ENCODE measurements around the gene MFNG.
"Not testable (repeated sequence)": the region's sequence is repeated elsewhere in the genome, so short reads cannot be mapped to it uniquely, and the experiment has no call there.

MFNG gene

GRCh38 chr22:37472418-37473006 lies 13.7 kb downstream of the MFNG start:
- no peak for DNase-seq

DNA sequence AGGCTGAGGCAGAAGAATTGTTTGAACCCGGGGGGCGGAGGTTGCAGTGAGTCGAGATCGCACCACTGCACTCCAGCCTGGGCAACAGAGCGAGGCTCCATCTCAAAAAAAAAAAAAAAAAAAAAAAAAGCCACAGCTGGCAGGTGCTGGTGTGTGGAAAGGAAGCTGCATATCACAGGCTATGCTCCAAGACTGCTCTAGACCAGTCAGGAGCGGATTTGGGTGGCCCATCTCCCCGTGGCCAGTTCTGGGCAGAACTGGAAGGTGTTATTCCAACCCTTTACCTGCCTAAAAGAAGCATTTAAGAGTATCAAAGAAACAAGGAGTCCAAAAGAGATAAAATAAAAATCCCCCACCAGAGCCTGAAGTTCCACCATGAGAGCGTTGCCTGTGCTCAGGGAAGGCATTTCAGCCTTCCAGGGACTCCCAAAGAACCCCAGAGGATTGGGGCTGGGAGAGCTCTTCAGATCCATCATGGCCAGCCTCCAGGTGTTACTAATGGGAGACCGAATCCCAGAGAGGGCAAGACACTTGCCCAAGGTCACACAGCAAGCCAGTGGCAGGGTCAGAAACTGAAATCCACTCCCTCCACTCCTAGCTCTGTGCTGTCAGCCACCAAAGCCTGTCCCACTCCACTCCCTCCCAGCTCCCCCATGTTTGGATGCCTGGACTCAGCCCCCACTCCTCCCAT lies 14.3 kb downstream of the MFNG start:
- DNase-seq, result no peak

GRCh38 chr22:37470087-37470445 lies 16.1 kb downstream of the MFNG start:
- no peak for DNase-seq

GRCh38 chr22:37469416-37470086 lies 16.6 kb downstream of the MFNG start:
- DNase-seq, result no peak

- DNase-seq, result not testable (repeated sequence)
These were observed 17.9 kb downstream of the MFNG start for GRCh38 chr22:37468201-37468695.

GRCh38 chr22:37467391-37467955 lies 18.7 kb downstream of the MFNG start:
- no peak for DNase-seq

GRCh38 chr22:37464181-37464580 lies 22.0 kb downstream of the MFNG start:
- peak; percentile 10 for DNase-seq

GRCh38 chr22:37462983-37463382 lies 23.2 kb downstream of the MFNG start:
- DNase-seq, result no peak

GRCh38 chr22:37462436-37462835 lies 23.7 kb downstream of the MFNG start:
- DNase-seq, result no peak

DNA sequence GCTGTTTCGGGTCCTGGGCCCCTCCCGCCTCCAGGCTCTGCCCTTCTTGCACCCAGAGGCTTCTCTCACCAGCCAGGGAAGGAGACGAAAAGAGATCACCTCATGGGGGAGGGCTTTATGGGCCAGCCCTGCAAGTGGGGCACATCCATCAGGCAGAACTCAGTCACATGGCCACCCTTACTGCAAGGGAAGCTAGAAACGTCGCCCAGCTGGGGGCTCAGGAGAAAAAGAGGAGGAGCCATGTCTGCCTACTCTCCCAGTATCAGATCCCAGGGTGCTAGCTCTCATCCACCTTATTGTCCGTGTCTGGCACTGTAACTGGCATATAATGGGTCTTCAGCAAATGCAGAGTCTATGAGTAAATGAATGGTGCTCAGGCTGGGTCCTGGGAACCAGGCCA lies 24.2 kb downstream of the MFNG start:
- DNase-seq, result no peak

DNA sequence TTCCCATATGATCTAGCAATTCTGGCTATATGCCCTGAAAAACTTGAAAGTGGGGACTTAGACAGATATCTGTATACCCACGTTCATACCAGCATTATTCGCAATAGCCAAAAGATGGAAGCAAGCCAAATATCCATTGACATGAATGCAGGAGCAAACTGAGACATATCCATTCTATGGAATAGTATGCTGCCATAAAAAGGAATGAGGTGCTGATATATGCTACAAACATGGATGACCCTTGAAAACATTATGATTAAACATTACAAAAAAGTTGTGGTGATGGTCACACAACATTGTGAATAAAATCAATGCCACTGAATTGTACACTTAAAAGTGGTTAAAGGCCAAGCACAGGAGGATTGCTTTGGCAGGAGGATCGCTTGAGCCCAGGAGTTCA lies 25.5 kb downstream of the MFNG start:
- DNase-seq, result no peak

- no peak for DNase-seq
These were observed 27.0 kb downstream of the MFNG start for GRCh38 chr22:37459206-37459605.

GRCh38 chr22:37457093-37457893 lies 28.9 kb downstream of the MFNG start:
- DNase-seq, result peak; percentile 25

DNA sequence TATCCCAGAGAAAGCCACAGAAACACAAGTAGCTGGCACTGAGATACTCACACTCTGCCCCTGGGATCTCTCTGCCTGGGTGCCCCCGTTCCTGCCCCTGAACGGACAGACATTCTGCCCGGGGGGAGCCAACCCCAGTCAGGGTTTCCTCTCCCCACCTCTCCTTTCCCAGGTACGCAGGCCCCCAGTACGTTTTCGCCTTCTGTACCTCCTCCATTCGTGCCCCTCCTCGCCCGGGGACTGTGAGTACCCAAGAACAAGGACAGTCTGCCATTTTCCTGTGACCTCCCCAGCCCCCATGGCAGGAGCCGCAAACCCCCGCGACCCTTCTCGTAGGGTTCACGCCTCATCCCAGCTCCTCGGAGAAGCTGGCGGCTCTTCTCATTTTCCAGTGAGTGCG lies 29.8 kb downstream of the MFNG start:
- no peak for DNase-seq

GRCh38 chr22:37455896-37456295 lies 30.3 kb downstream of the MFNG start:
- no peak for DNase-seq

- no peak for DNase-seq
These were observed 31.1 kb downstream of the MFNG start for GRCh38 chr22:37454857-37455686.

GRCh38 chr22:37453696-37454095 lies 32.5 kb downstream of the MFNG start:
- no peak for DNase-seq

GRCh38 chr22:37451218-37451617 lies 35.0 kb downstream of the MFNG start:
- no peak for DNase-seq

DNA sequence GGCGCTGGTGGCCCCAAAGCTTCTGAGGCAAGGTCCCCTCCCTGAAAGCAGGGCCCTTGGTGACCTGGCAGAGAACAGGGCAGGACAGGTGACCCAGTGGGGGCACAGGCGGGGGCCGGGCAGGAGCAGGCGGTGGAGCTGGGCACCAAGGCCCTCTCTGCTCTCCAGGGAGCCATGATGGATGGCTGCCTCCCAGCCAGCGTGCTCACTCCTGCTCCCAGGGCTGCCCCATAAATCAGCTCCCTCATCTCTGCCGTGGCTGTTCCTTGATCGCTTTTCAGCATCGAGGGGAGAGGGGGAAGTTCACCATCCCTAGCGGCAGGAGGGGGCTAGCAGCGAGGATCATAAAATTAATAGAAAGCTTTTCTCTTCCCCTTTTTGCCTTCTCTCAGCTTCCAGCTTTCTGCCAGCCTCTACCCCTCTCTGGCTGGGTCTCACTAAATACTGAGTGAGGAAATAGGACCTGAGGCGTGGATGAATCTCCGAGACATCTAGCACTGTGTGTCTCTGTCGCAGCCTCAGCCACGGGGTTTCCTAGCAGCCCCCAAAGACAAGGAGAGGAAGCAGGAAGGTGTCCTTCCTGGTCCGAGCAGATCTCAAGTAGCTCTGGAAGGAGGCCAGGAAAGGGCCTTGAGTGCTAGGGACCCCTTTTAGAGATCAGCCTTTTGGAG lies 36.7 kb downstream of the MFNG start:
- DNase-seq, result no peak

GRCh38 chr22:37448516-37449127 lies 37.6 kb downstream of the MFNG start:
- DNase-seq, result peak; percentile 57

DNA sequence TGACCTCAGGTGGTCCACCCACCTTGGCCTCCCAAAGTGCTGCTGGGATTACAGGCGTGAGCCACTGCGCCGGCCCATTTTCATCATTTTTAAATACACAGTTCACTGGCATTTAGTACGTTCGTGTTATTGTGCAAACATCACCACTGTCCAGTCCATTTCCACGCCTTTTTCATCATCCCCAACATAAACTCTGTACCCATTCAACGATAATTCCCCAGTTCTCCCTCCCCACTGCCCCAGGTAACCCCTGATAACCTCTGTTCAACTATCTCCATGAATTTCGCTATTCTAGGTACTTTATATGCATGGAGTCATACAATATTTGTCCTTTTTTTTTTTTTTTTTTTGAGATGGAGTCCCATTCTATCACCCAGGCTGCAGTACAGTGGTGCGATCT lies 40.7 kb downstream of the MFNG start:
- no peak for DNase-seq

Measured in NCI-H526 treated with DMSO at 0.1 percent for 48 hours (cell line).